GM18508 (cell line): ENCODE results near the gene TCHH.

ENCODE experiments used
- ATAC-seq: cut with Tn5 transposase; IDR thresholded peaks from one replicate; pipeline ENCODE4 v1.9.1; 2021; ENCODE audit warnings: moderate number of reproducible peaks; ENCODE audit not compliant: insufficient read depth, unreplicated experiment

The TCHH gene

DNA sequence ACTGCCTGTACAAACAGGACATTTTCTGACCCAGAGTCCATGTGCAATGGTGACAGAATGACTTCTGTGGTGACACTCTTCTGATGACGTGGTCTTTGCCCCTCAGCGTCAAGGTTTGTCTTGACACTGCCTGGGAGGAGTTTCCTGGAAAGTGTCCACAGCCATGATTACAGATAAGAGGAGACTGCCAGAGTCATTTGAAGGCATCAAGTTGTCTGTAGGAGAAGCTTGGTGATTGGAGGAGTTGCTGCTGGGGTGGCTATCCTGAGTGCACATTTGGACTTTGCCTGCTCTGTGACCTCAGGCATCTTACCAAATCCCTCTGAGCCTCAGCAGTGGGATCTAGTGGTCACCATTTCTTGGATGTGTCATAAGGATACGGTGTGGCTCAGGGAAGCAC lies 44.1 kb downstream of the TCHH start:
- no peak for ATAC-seq

DNA sequence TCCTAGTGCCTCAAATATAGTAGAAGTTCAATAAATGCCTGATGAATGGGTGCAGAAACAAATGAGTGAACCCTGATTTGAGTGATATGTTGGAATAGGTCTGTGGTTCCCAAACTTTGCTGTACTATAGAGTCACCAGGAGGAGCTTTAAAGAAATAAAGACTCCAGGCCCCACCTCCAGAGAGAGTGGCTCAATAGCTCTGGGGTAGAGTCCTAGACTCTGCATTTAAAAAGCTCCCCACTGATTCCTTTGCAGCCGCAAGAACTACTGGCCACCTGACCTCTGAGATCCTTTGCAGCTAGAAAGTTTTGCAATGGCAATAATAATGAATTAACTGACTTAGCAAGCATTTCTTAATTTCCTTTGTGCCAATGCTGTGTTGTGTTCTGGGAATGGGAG lies 47.3 kb downstream of the TCHH start:
- ATAC-seq, result no peak

DNA sequence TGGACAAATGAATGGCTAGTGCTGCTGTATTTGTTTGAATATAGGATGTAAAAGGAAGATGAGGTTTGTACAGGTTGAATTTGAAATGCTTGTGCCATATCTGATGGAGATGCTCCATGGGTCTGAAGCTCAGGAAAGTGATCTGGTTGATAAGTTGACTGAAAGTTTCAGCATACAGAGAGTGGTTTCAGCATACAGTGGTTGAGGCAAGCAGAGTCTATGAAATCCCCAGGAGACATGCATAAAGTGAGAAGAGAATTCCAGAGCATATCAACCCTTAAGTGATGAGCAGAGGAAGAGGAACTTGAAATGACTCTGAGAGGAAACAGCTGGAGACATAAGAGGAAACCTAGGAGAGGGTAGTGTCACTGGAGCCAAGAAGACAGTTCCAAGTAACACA lies 48.1 kb downstream of the TCHH start:
- ATAC-seq, result no peak

DNA sequence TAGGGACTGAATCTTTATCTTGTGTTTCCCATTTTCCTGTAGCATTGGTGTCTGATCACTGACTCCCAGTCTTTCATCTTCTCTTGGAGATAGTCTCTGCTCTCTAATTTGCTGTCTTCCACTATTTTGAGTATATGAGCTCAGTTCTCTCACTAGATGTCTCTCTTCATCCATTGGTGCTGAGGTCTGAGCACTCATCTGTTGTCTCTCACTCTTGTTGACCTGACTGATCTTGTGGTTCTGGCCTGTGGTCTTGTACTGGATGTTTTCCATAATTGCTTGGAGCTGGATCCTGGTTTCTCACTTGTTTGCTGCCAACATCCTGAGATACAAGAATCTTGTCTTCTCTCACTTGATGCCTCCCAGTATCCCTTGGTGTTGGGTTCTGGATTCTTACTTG lies 53.3 kb downstream of the TCHH start:
- ATAC-seq, result no peak
